ENCODE data around the gene RNF169. TPM values are rescaled to one million over a fixed set of nuclear protein-coding genes. Genes with fewer than 3 reads are reported as not detected.

Gene RNF169
- total and polyA plus RNA-seq, 9 of the 15 experiments (the other 6 are each of a cell fraction or from before 2014, with no cell fraction given), result 0.68 to 18.1 (median 10.1) TPM

GRCh38 chr11:74783241-74783871 is 34.7 kb downstream of the RNF169 start:
- no peaks in the 10 kb centered on the region; a peak in 2 of 5 replicates for H3K4me1 ChIP-seq (replicated peaks in 1 of 2; ENCODE audit: control insufficient read depth in 2 of 2, insufficient read depth in 2 of 2, low read length in 2 of 2)
- no peak for DNase-seq (ENCODE audit: extremely low read depth in 1 of 4, low spot score in 3 of 4)
- CTCF ChIA-PET (ENCODE audit: low intra/inter-chr PET ratio), result no interaction called here
- no peaks in the 10 kb centered on the region for H3K9me3 ChIP-seq (replicated peaks; ENCODE audit: control insufficient read depth, insufficient read depth, low read depth, low read length)
- in situ Hi-C loops (cut with MboI) (no loop called here), intact Hi-C loops (cut with micrococcal nuclease) (no loop called here)
- H3K9ac ChIP-seq (ENCODE audit: insufficient read depth in 1 of 2, low read depth in 2 of 2, low read length in 2 of 2), result no peak overlapping the region
- H3K9me1 ChIP-seq (ENCODE audit: control insufficient read depth, insufficient read depth, low read length), result no peaks in the 10 kb centered on the region
- peaks cover 4% of the 10 kb centered on the region; the same call in 1 of the 3 replicates for H3K36me3 ChIP-seq (ENCODE audit: control insufficient read depth, insufficient read depth, low read length)
- no peaks in the 10 kb centered on the region for H4K20me1 ChIP-seq (replicated peaks; ENCODE audit: control insufficient read depth, insufficient read depth, low read length)
- POLR2A ChIA-PET, result interaction anchor here (0.7 to 1.5 kb wide), 3 partner anchors 10 to 34 kb away, joined by 3 to 5 read pairs (median 4); no protein-coding TSS in a partner anchor
- H3K4me3 ChIP-seq, result no peak overlapping the region
- WGBS (ENCODE audit: insufficient coverage, low coverage, missing lambda C conversion rate), result 33% methylated on average over 2 of the region's 2 CpGs
- no peak overlapping the region for H2AFZ ChIP-seq (ENCODE audit: low read depth, low read length)
- BruUV-seq (replicated peaks), result no TSS peak
- TF ChIP-seq CCNT2 (IDR thresholded peaks at IDR 0.05; ENCODE audit: borderline replicate concordance, extremely low read depth, insufficient read length, low read depth, low read length) (no peak), ETV6 (IDR thresholded peaks at IDR 0.05; ENCODE audit: borderline replicate concordance in 1 of 2, low read depth in 2 of 2, low read length in 1 of 2) (peak in 1 of 2 experiments; percentile 95; a peak in 3 of 4 replicates), ETV6 (CRISPR knock-in tag; IDR thresholded peaks at IDR 0.05; ENCODE audit: borderline replicate concordance) (no peak), ZNF217 (CRISPR knock-in tag; IDR thresholded peaks at IDR 0.05) (no peak)
- no peaks in the 10 kb centered on the region for H3K27me3 ChIP-seq (ENCODE audit: control insufficient read depth in 2 of 2, insufficient read depth in 2 of 2, low read length in 2 of 2)
- no peak for ATAC-seq
- peaks cover 67% of the 10 kb centered on the region for H3K79me2 ChIP-seq (ENCODE audit: control insufficient read depth, insufficient read depth, low read length)
- H3K27ac ChIP-seq (ENCODE audit: extremely low read depth, low read depth, low read length), result no peak overlapping the region
- FAIRE-seq, result peak; percentile 11
- H3K4me2 ChIP-seq (ENCODE audit: insufficient read depth, low read length), result no peak overlapping the region

GRCh38 chr11:74784234-74784633 is 35.6 kb downstream of the RNF169 start:
- in situ Hi-C loops (cut with MboI), result no loop called here
- DNase-seq (ENCODE audit: extremely low read depth in 1 of 4, low spot score in 3 of 4) (no peak), ATAC-seq (no peak), FAIRE-seq (no peak)
- Histone ChIP-seq H4K20me1 (replicated peaks; ENCODE audit: control insufficient read depth, insufficient read depth, low read length) (no peaks in the 10 kb centered on the region), H3K4me2 (ENCODE audit: insufficient read depth, low read length) (no peak overlapping the region), H3K4me3 (no peak overlapping the region), H3K36me3 (ENCODE audit: control insufficient read depth, insufficient read depth, low read length) (peaks cover 4% of the 10 kb centered on the region; the same call in 2 of the 3 replicates), H2AFZ (ENCODE audit: low read depth, low read length) (no peak overlapping the region), H3K4me1 (replicated peaks in 1 of 2; ENCODE audit: control insufficient read depth in 2 of 2, insufficient read depth in 2 of 2, low read length in 2 of 2) (no peaks in the 10 kb centered on the region; a peak in 2 of 5 replicates), H3K9me1 (ENCODE audit: control insufficient read depth, insufficient read depth, low read length) (no peaks in the 10 kb centered on the region), H3K27ac (ENCODE audit: extremely low read depth, low read depth, low read length) (no peak overlapping the region), H3K27me3 (ENCODE audit: control insufficient read depth in 2 of 2, insufficient read depth in 2 of 2, low read length in 2 of 2) (no peaks in the 10 kb centered on the region), H3K9ac (ENCODE audit: insufficient read depth in 1 of 2, low read depth in 2 of 2, low read length in 2 of 2) (no peak overlapping the region), H3K9me3 (replicated peaks; ENCODE audit: control insufficient read depth, insufficient read depth, low read depth, low read length) (no peaks in the 10 kb centered on the region), H3K79me2 (ENCODE audit: control insufficient read depth, insufficient read depth, low read length) (peaks cover 60% of the 10 kb centered on the region)
- 77% methylated on average over 5 of the region's 5 CpGs for WGBS (ENCODE audit: insufficient coverage, low coverage, missing lambda C conversion rate)
- ChIA-PET POLR2A (interaction anchor here (1.2 kb wide), 1 partner anchor 10 kb away, joined by 3 read pairs; no protein-coding TSS in a partner anchor), CTCF (ENCODE audit: low intra/inter-chr PET ratio) (no interaction called here)
- TF ChIP-seq RFX5 (IDR thresholded peaks at IDR 0.05; ENCODE audit: low read depth, low read length) (no peak), SRF (CRISPR knock-in tag; IDR thresholded peaks at IDR 0.05) (no peak), THRA (IDR thresholded peaks at IDR 0.05) (no peak), PCBP2 (IDR thresholded peaks at IDR 0.05; ENCODE audit: low read depth, low read length, poor library complexity, severe bottlenecking) (no peak)
- intact Hi-C loops (cut with micrococcal nuclease), result no loop called here
- no TSS peak for BruUV-seq (replicated peaks)

Measured in K562 (cell line).